Calu3 (cell line): ENCODE measurements around the gene NMRK1. TPM values are rescaled to one million over a fixed set of nuclear protein-coding genes. Genes with fewer than 3 reads are reported as not detected.

Experiments
- BruUV-seq: library from RNA; stranded (reverse); fragments of 400-500 nt; replicated peaks from 2 replicates; lab custom pipeline; 2021; lab: Mats Ljungman, UMichigan
- CTCF ChIA-PET: fragments of 300-600 bp; sonication (Branson Sonifier 250); formaldehyde crosslinking; loops from one replicate; lab custom pipeline; 2022; ENCODE audit warnings: antibody characterized with exemption; lab: Charles Lee
- DNase-seq: peaks from one replicate; pipeline ENCODE4 v3.0.0; 2022
- H3K27ac Mint-ChIP-seq: one replicate; pipeline ENCODE4 v1.8.0; 2022; ENCODE audit warnings: mixed read lengths; ENCODE audit not compliant: unreplicated experiment
- H3K27me3 Mint-ChIP-seq: one replicate; pipeline ENCODE4 v1.8.0; 2022; ENCODE audit warnings: mixed read lengths; ENCODE audit not compliant: unreplicated experiment
- H3K36me3 Mint-ChIP-seq: one replicate; pipeline ENCODE4 v1.8.0; 2022; ENCODE audit warnings: mild to moderate bottlenecking, moderate library complexity, mixed read lengths; ENCODE audit not compliant: insufficient read depth, unreplicated experiment
- H3K4me1 Mint-ChIP-seq: one replicate; pipeline ENCODE4 v1.8.0; 2022; ENCODE audit warnings: mild to moderate bottlenecking, low read depth, mixed read lengths; ENCODE audit not compliant: unreplicated experiment
- H3K4me3 Mint-ChIP-seq: one replicate; pipeline ENCODE4 v1.8.0; 2022; ENCODE audit warnings: mild to moderate bottlenecking, low read depth, moderate library complexity, mixed read lengths; ENCODE audit not compliant: unreplicated experiment
- H3K9me3 Mint-ChIP-seq: one replicate; pipeline ENCODE4 v1.8.0; 2022; ENCODE audit warnings: low read depth, mixed read lengths; ENCODE audit not compliant: unreplicated experiment
- intact Hi-C: fragments of 100-400 bp; cut with micrococcal nuclease; formaldehyde crosslinking; loops from one replicate; pipeline ENCODE4 v1.10.0; 2022; ENCODE audit not compliant: unreplicated experiment
- total RNA-seq: library from RNA; stranded (reverse); gene quantifications from 2 replicates; pipeline ENCODE4 v1.2.3, GENCODE V29; 2022
- TF ChIP-seq, protein P1 (sequence below): fragments of 200-600 bp; IDR thresholded peaks from one replicate; pipeline ENCODE4 v1.8.0; 2022; ENCODE audit warnings: antibody characterized with exemption; ENCODE audit not compliant: unreplicated experiment

NMRK1 gene
- total RNA-seq, 1 experiment from 2014 or later, result 12.4 TPM

DNA sequence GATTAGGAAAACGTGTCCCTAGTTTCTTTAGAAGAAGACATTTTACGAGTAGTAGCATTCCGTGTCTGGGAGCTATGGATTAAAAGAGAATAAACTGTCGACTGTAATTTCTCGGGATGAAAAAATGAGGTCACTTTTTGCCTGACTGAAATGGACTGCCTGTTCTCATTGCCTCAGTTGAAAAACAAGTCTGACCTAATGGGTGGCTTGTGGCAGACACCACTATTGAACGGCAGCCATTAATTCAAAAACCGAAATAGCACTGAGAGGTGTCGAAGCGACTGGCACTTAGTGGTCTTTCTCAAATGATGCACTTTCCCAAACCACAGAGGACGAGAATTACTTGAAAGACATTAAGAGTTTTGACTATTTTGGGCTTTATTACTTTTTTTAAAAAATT lies 35.7 kb upstream of the NMRK1 start:
- no peaks in the 10 kb centered on the region for H3K36me3 Mint-ChIP-seq
- no peaks in the 10 kb centered on the region for H3K9me3 Mint-ChIP-seq
- TF ChIP-seq, protein P1, sequence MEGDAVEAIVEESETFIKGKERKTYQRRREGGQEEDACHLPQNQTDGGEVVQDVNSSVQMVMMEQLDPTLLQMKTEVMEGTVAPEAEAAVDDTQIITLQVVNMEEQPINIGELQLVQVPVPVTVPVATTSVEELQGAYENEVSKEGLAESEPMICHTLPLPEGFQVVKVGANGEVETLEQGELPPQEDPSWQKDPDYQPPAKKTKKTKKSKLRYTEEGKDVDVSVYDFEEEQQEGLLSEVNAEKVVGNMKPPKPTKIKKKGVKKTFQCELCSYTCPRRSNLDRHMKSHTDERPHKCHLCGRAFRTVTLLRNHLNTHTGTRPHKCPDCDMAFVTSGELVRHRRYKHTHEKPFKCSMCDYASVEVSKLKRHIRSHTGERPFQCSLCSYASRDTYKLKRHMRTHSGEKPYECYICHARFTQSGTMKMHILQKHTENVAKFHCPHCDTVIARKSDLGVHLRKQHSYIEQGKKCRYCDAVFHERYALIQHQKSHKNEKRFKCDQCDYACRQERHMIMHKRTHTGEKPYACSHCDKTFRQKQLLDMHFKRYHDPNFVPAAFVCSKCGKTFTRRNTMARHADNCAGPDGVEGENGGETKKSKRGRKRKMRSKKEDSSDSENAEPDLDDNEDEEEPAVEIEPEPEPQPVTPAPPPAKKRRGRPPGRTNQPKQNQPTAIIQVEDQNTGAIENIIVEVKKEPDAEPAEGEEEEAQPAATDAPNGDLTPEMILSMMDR, result no peak
- H3K27me3 Mint-ChIP-seq, result no peaks in the 10 kb centered on the region
- no peak overlapping the region for H3K27ac Mint-ChIP-seq
- no peaks in the 10 kb centered on the region for H3K4me1 Mint-ChIP-seq
- CTCF ChIA-PET, result no interaction called here
- no TSS peak for BruUV-seq
- no peak for DNase-seq
- no peak overlapping the region for H3K4me3 Mint-ChIP-seq
- intact Hi-C loops, result no loop called here

DNA sequence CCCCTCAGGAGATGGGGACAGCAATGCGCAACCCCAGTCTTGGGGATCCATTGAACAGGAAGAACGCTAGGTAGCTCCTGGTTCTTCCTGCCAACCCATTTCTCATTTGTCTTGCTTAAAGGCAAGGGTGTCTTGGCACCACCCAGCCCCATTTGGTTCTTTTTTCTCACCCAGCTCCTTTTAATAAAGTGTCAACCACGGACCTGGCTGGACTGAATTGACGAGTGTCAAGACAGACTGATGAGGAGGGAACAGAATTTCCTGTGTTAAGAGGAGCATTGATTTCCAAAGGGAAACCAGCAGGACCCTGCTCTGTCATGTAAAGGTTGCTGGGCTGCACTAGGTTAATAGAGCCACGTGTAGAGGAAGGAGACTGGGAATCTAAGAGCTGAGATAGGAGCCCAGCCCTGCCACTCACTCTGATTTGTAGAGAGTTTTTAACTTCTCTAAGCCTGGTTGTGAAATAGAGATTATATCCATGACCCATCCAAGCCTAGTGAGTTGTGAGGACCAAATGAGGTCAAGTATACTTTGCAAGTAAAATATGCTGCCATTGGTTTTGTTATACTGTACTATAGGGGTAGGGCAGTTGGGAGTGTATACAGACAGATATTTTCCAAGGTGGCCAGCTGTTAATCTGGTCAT lies 34.1 kb upstream of the NMRK1 start:
- intact Hi-C loops, result no loop called here
- no peak for DNase-seq
- CTCF ChIA-PET, result no interaction called here
- H3K4me1 Mint-ChIP-seq, result no peaks in the 10 kb centered on the region
- no peaks in the 10 kb centered on the region for H3K27me3 Mint-ChIP-seq
- no peak overlapping the region for H3K27ac Mint-ChIP-seq
- BruUV-seq, result no TSS peak
- TF ChIP-seq, protein P1, result no peak
- no peak overlapping the region for H3K4me3 Mint-ChIP-seq
- no peaks in the 10 kb centered on the region for H3K36me3 Mint-ChIP-seq
- H3K9me3 Mint-ChIP-seq, result peaks cover 6% of the 10 kb centered on the region

DNA sequence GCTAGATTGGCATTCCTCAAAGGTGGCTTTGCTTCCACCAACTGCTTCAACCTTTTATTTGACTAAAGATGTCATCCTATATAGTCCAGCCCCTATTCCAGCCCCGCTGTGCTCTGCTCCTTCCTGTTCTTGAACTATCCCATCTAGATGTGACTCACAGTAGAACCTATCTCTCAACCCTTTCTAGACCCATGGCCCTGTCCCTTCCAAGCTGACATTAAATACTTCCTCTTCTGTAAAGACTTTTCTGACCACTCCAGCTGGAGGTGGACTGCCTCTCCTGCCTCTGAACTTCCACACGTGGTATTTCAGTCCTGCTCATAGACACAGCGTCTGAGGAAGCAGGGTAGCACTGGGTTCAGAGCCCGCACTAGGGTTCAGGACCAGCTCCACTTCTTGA lies 32.7 kb upstream of the NMRK1 start:
- peaks cover 6% of the 10 kb centered on the region for H3K9me3 Mint-ChIP-seq
- BruUV-seq, result no TSS peak

DNA sequence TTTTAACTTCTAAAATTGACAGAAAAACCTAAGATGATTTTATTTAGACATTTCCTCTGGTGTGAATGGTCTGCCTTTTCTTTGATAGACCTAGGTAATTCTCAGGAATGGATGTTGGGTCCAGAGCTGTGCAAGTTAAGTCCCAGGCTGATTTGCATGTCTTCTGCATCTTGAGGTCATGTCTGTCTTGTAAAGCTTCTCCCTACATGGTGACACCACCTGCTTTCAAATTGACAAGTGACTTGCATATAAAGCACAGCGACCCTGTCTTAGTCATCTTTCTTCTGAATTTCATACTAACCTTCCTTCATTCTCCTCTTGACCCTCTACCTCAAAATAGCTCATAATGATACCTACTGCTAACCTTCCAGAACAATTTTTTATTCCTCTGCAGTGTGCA lies 29.6 kb upstream of the NMRK1 start:
- no peak for DNase-seq
- CTCF ChIA-PET, result no interaction called here
- Mint-ChIP-seq H3K27me3 (no peaks in the 10 kb centered on the region), H3K4me3 (no peak overlapping the region), H3K27ac (no peak overlapping the region), H3K9me3 (peaks cover 6% of the 10 kb centered on the region), H3K36me3 (no peaks in the 10 kb centered on the region), H3K4me1 (peaks cover 7% of the 10 kb centered on the region)
- no TSS peak for BruUV-seq
- intact Hi-C loops, result no loop called here
- TF ChIP-seq, protein P1, result no peak

More for the DNA sequence above, 32.7 kb upstream of the NMRK1 start:
- no peak overlapping the region for H3K27ac Mint-ChIP-seq
- H3K4me1 Mint-ChIP-seq, result no peaks in the 10 kb centered on the region
- CTCF ChIA-PET, result no interaction called here
- intact Hi-C loops, result no loop called here
- TF ChIP-seq, protein P1, result no peak
- no peak overlapping the region for H3K4me3 Mint-ChIP-seq
- no peaks in the 10 kb centered on the region for H3K27me3 Mint-ChIP-seq
- H3K36me3 Mint-ChIP-seq, result no peaks in the 10 kb centered on the region
- DNase-seq, result no peak
